SK-N-SH treated with all-trans-retinoic acid at 6 μM for 48 hours (cell line): ENCODE results near the gene PAX5.

Experiments used
- ATAC-seq: fragments of 200-7000 bp; cut with Tn5 transposase; 3 replicates; pipeline ENCODE4 v1.9.1; 2020; ENCODE audit warnings: mild to moderate bottlenecking, moderate library complexity
- CREB5 ChIP-seq: fragments of 250-450 bp; sonication (Bioruptor Pico); IDR thresholded peaks from 2 replicates; pipeline ENCODE4 v1.5.1; 2020; ENCODE audit warnings: low read depth, mild to moderate bottlenecking, moderate library complexity
- CSDC2 ChIP-seq: fragments of 250-450 bp; sonication (Bioruptor Pico); IDR thresholded peaks from 2 replicates; pipeline ENCODE4 v1.5.0; 2020; ENCODE audit warnings: mild to moderate bottlenecking, moderate library complexity
- ESRRG ChIP-seq: fragments of 250-450 bp; sonication (Bioruptor Pico); IDR thresholded peaks from 2 replicates; pipeline ENCODE4 v1.6.1; 2021; ENCODE audit warnings: mild to moderate bottlenecking
- GLIS3 ChIP-seq: fragments of 250-450 bp; sonication (Bioruptor Pico); IDR thresholded peaks from 2 replicates; pipeline ENCODE4 v1.5.0; 2020; ENCODE audit warnings: mild to moderate bottlenecking, moderate library complexity
- ISL1 ChIP-seq: fragments of 250-450 bp; sonication (Bioruptor Pico); IDR thresholded peaks from 2 replicates; pipeline ENCODE4 v2.1.2; 2022; ENCODE audit warnings: mild to moderate bottlenecking, moderate library complexity
- OSR1 ChIP-seq: fragments of 250-450 bp; sonication (Bioruptor Pico); IDR thresholded peaks from 2 replicates; pipeline ENCODE4 v1.8.0; 2022; ENCODE audit warnings: moderate library complexity, mild to moderate bottlenecking, inconsistent platforms
- RARB ChIP-seq: fragments of 250-450 bp; sonication (Bioruptor Pico); IDR thresholded peaks from 2 replicates; pipeline ENCODE4 v1.8.0; 2021; ENCODE audit warnings: mild to moderate bottlenecking, moderate library complexity
- TCF4 ChIP-seq: fragments of 250-450 bp; sonication (Bioruptor Pico); IDR thresholded peaks from 2 replicates; pipeline ENCODE4 v1.8.0; 2021; ENCODE audit warnings: mild to moderate bottlenecking, moderate library complexity, borderline replicate concordance
- TOX ChIP-seq: fragments of 250-450 bp; sonication (Bioruptor Pico); IDR thresholded peaks from 2 replicates; pipeline ENCODE4 v1.8.0; 2021; ENCODE audit warnings: mild to moderate bottlenecking, moderate library complexity, borderline replicate concordance
- TSHZ2 ChIP-seq: fragments of 250-450 bp; sonication (Bioruptor Pico); IDR thresholded peaks from 2 replicates; pipeline ENCODE4 v1.5.0; 2020; ENCODE audit warnings: mild to moderate bottlenecking, moderate library complexity
- ZFP3 ChIP-seq: fragments of 250-450 bp; sonication (Bioruptor Pico); IDR thresholded peaks from 2 replicates; pipeline ENCODE4 v1.5.0; 2020; ENCODE audit warnings: mild to moderate bottlenecking, moderate library complexity
- ZFP30 ChIP-seq: fragments of 450-650 bp; formaldehyde crosslinking; IDR thresholded peaks from 2 replicates; pipeline ENCODE4 v1.5.0; 2022; ENCODE audit warnings: mild to moderate bottlenecking, moderate library complexity
- ZNF70 ChIP-seq: fragments of 450-650 bp; formaldehyde crosslinking; IDR thresholded peaks from 2 replicates; pipeline ENCODE4 v1.5.0; 2020; ENCODE audit warnings: mild to moderate bottlenecking, moderate library complexity
- ZNF8 ChIP-seq: fragments of 450-650 bp; formaldehyde crosslinking; IDR thresholded peaks from 2 replicates; pipeline ENCODE4 v1.5.0; 2020; ENCODE audit warnings: mild to moderate bottlenecking, moderate library complexity
- TF ChIP-seq, protein P1 (sequence below): fragments of 250-450 bp; sonication (Bioruptor Pico); IDR thresholded peaks from 2 replicates; pipeline ENCODE4 v1.5.1; 2021; ENCODE audit warnings: mild to moderate bottlenecking, moderate library complexity
- TF ChIP-seq, protein P2 (sequence below): fragments of 250-450 bp; sonication (Bioruptor Pico); IDR thresholded peaks from 2 replicates; pipeline ENCODE4 v1.8.0; 2020; ENCODE audit warnings: mild to moderate bottlenecking, moderate library complexity, borderline replicate concordance
- TF ChIP-seq, protein P3 (sequence below): fragments of 250-450 bp; sonication (Bioruptor Pico); IDR thresholded peaks from 2 replicates; pipeline ENCODE4 v1.8.0; 2021; ENCODE audit warnings: low read depth, mild to moderate bottlenecking, moderate library complexity, borderline replicate concordance

Gene PAX5

DNA sequence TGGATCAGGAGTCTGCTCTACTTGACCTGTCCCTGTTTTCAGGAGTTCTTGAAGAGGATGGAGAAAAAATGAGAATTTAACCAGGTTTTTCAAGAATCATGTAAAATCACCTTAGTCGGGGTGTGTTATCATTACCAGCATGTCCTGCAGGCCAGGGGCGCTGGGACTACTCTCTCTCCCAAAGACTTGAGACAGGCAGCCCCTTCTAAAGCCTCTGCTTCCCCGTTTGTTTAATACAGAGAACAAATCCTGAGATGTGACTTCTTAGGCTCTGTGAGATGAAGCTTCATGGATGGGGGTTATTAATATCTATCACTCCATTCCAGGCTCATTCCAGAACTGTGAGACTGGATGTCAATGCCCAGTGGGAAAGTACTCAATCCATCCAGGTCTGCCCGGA, 3.0 kb downstream of the PAX5 start:
- ATAC-seq, result no peak
- TF ChIP-seq, protein P1, sequence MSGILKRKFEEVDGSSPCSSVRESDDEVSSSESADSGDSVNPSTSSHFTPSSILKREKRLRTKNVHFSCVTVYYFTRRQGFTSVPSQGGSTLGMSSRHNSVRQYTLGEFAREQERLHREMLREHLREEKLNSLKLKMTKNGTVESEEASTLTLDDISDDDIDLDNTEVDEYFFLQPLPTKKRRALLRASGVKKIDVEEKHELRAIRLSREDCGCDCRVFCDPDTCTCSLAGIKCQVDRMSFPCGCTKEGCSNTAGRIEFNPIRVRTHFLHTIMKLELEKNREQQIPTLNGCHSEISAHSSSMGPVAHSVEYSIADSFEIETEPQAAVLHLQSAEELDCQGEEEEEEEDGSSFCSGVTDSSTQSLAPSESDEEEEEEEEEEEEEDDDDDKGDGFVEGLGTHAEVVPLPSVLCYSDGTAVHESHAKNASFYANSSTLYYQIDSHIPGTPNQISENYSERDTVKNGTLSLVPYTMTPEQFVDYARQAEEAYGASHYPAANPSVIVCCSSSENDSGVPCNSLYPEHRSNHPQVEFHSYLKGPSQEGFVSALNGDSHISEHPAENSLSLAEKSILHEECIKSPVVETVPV (CRISPR knock-in tag), result no peak
- no peak for TF ChIP-seq ZFP3 (CRISPR knock-in tag)
- TF ChIP-seq TOX (CRISPR knock-in tag), result no peak
- no peak for TF ChIP-seq ZNF8 (CRISPR knock-in tag)
- TF ChIP-seq ZFP30, result no peak
- no peak for TF ChIP-seq GLIS3 (CRISPR knock-in tag)
- TF ChIP-seq, protein P2, sequence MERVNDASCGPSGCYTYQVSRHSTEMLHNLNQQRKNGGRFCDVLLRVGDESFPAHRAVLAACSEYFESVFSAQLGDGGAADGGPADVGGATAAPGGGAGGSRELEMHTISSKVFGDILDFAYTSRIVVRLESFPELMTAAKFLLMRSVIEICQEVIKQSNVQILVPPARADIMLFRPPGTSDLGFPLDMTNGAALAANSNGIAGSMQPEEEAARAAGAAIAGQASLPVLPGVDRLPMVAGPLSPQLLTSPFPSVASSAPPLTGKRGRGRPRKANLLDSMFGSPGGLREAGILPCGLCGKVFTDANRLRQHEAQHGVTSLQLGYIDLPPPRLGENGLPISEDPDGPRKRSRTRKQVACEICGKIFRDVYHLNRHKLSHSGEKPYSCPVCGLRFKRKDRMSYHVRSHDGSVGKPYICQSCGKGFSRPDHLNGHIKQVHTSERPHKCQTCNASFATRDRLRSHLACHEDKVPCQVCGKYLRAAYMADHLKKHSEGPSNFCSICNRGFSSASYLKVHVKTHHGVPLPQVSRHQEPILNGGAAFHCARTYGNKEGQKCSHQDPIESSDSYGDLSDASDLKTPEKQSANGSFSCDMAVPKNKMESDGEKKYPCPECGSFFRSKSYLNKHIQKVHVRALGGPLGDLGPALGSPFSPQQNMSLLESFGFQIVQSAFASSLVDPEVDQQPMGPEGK (CRISPR knock-in tag), result no peak
- TF ChIP-seq, all 23 proteins: peak for 0

DNA sequence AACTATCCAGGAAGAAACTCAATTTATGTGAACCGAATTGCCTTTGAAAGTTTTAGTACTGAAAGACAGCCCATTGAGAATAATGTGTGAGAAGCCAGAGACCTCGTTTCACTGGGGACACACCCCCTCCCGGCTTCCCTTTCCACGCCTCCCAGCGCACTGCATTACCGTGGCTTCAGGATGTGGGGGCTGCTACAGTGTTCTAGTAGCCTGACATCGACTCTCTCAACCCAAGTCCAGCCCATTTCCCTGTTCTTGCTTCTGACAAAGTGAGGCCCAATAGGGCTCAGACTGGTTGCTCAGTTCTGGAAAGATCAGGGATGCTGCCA, 3.5 kb downstream of the PAX5 start:
- no peak for TF ChIP-seq OSR1 (CRISPR knock-in tag)
- TF ChIP-seq TOX (CRISPR knock-in tag), result no peak
- no peak for TF ChIP-seq ZNF70 (CRISPR knock-in tag)
- TF ChIP-seq TSHZ2 (CRISPR knock-in tag), result no peak
- no peak for TF ChIP-seq TCF4 (CRISPR knock-in tag)
- no peak for TF ChIP-seq RARB
- no peak for TF ChIP-seq ESRRG (CRISPR knock-in tag)
- TF ChIP-seq ZNF8 (CRISPR knock-in tag), result no peak
- TF ChIP-seq, protein P2 (CRISPR knock-in tag), result no peak
- no peak for TF ChIP-seq CSDC2 (CRISPR knock-in tag)
- no peak for ATAC-seq

- ATAC-seq, result no peak
- TF ChIP-seq ISL1 (CRISPR knock-in tag) (no peak), CREB5 (CRISPR knock-in tag) (no peak), ZNF70 (CRISPR knock-in tag) (no peak), ZFP30 (no peak)
- TF ChIP-seq, protein P3, sequence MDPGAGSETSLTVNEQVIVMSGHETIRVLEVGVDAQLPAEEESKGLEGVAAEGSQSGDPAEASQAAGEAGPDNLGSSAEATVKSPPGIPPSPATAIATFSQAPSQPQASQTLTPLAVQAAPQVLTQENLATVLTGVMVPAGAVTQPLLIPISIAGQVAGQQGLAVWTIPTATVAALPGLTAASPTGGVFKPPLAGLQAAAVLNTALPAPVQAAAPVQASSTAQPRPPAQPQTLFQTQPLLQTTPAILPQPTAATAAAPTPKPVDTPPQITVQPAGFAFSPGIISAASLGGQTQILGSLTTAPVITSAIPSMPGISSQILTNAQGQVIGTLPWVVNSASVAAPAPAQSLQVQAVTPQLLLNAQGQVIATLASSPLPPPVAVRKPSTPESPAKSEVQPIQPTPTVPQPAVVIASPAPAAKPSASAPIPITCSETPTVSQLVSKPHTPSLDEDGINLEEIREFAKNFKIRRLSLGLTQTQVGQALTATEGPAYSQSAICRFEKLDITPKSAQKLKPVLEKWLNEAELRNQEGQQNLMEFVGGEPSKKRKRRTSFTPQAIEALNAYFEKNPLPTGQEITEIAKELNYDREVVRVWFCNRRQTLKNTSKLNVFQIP (CRISPR knock-in tag), result no peak
- TF ChIP-seq, protein P1 (CRISPR knock-in tag), result no peak
Observed at GRCh38 chr9:37029776-37030610, 4.1 kb downstream of the PAX5 start.
